HG03139 (cell line): ENCODE data around the gene RMI2.

Source experiments
- ATAC-seq: cut with Tn5 transposase; IDR thresholded peaks from one replicate; pipeline ENCODE4 v1.9.1; 2021; ENCODE audit not compliant: unreplicated experiment

Gene RMI2

DNA sequence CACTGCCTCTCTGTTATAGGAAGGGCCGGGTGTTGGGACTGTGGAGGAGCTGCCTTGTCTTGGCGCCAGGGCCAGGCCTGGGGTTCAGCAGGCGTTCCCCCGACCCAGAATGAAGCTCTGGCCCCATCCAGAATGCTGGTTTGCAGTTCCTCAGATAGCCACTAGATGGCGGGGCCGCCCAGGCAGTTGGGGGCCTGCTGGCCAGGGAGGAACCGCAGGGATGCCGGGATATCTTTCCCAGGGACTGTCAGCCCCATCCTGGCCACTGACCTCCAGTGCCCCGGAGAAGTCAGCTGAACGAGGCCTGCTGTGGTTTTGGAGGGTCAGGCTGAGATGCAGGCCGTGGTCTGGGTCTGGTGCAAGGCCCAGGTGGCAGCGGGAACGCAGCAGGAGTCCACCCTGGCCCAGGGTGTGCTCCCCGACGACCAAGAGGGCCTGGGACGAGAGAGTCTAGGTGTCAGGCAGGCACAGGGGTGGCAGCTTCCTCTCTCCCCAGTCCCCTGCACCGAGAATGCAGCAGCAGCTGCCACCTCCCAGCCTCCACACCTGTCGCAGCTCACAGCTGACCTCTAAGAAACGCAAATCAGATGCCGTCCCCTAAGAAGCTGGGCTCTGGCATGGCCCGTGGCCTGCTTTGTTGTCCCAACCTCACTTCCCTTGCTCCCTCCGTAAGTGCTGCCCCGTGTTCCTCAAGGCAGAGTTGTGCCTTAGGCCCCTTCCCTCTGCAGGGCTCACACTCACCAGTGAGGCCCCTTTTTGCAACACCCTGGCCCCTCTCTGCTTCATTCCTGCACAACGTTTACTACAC is 51.2 kb downstream of the RMI2 start:
- ATAC-seq, result no peak

DNA sequence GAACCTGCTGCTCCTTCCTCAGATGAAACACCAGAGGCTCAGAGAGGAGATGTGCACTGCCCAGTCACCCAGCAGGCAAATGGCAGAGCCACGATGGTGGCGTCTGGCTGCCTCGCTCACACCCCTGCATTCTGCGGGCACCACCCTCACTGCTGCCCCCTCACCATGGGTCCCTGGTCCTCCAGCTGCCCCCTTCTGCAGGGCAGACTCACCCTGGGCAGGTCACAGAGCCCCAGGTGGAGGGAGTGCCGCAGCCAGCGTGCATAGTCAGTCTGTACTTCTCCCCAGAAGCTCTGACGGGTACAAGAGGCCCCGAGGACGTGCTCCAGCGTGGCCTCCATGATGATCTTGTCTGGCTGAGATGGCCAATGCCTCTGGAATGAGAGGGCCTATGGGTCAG is 52.9 kb downstream of the RMI2 start:
- no peak for ATAC-seq

GRCh38 chr16:11398851-11399250 is 53.6 kb downstream of the RMI2 start:
- no peak for ATAC-seq

GRCh38 chr16:11399261-11399831 is 54.1 kb downstream of the RMI2 start:
- ATAC-seq, result no peak

GRCh38 chr16:11400076-11400475 is 54.8 kb downstream of the RMI2 start:
- no peak for ATAC-seq
